ENCODE measurements around the gene LTBP4.
A peak's percentile ranks its signal among the peaks of the same experiment; 100 is the strongest.

The LTBP4 gene

GRCh38 chr19:40576585-40577451 is 24.4 kb upstream of the LTBP4 start, which contains the start of gene SHKBP1:
Gene SHKBP1 (plus strand): TSS chr19:40576873. CDS start chr19:40576900, 27 bp downstream.
- Histone ChIP-seq H3K27ac (ENCODE audit: low read depth, low read length) (peak within 1 kb of the TSS; percentile 50; the same call in 1 of the 2 replicates), H3K4me2 (ENCODE audit: low read length) (peak within 1 kb of the TSS; percentile 96), H3K9me2 (replicated peaks; ENCODE audit: control insufficient read depth, low read length) (no peaks in the 10 kb centered on the region), H4K20me1 (ENCODE audit: control insufficient read depth, insufficient read depth, low read depth, low read length) (no peaks in the 10 kb centered on the region), H3K79me2 (ENCODE audit: control insufficient read depth, low read length) (peaks cover 9% of the 10 kb centered on the region), H3F3A (ENCODE audit: control insufficient read depth, insufficient read depth) (no peaks in the 10 kb centered on the region), H3K9me3 (ENCODE audit: control insufficient read depth, insufficient read depth, low read length) (no peaks in the 10 kb centered on the region), H3K4me3 (ENCODE audit: low read length) (peak within 1 kb of the TSS; percentile 99), H3K36me3 (ENCODE audit: control insufficient read depth, low read length) (peaks cover 27% of the 10 kb centered on the region), H3K4me1 (ENCODE audit: control insufficient read depth, low read length) (peaks cover 24% of the 10 kb centered on the region), H3K27me3 (ENCODE audit: control insufficient read depth, low read length) (no peaks in the 10 kb centered on the region)
- TF ChIP-seq EZH2phosphoT487 (IDR thresholded peaks at IDR 0.05; ENCODE audit: borderline replicate concordance, low read length) (no peak), CTCF (IDR thresholded peaks at IDR 0.05; ENCODE audit: low read depth, low read length, poor library complexity, severe bottlenecking) (no peak)

GRCh38 chr19:40578442-40578908 is 22.7 kb upstream of the LTBP4 start:
- no peaks in the 10 kb centered on the region for H3K9me3 ChIP-seq (ENCODE audit: control insufficient read depth, insufficient read depth, low read length)
- no peaks in the 10 kb centered on the region for H4K20me1 ChIP-seq (ENCODE audit: control insufficient read depth, insufficient read depth, low read depth, low read length)
- H3K79me2 ChIP-seq (ENCODE audit: control insufficient read depth, low read length) = peaks cover 9% of the 10 kb centered on the region
- no peak for TF ChIP-seq EZH2phosphoT487 (IDR thresholded peaks at IDR 0.05; ENCODE audit: borderline replicate concordance, low read length)
- no peak for TF ChIP-seq CTCF (IDR thresholded peaks at IDR 0.05; ENCODE audit: low read depth, low read length, poor library complexity, severe bottlenecking)
- H3K36me3 ChIP-seq (ENCODE audit: control insufficient read depth, low read length) = peaks cover 33% of the 10 kb centered on the region
- no peaks in the 10 kb centered on the region for H3F3A ChIP-seq (ENCODE audit: control insufficient read depth, insufficient read depth)
- H3K9me2 ChIP-seq (replicated peaks; ENCODE audit: control insufficient read depth, low read length) = no peaks in the 10 kb centered on the region
- H3K4me2 ChIP-seq (ENCODE audit: low read length) = peak overlapping the region; percentile 96; the same call in 1 of the 2 replicates
- no peak overlapping the region for H3K4me3 ChIP-seq (ENCODE audit: low read length)
- no peak overlapping the region for H3K27ac ChIP-seq (ENCODE audit: low read depth, low read length)
- H3K4me1 ChIP-seq (ENCODE audit: control insufficient read depth, low read length) = peaks cover 24% of the 10 kb centered on the region
- no peaks in the 10 kb centered on the region for H3K27me3 ChIP-seq (ENCODE audit: control insufficient read depth, low read length)

GRCh38 chr19:40580619-40581018 is 20.6 kb upstream of the LTBP4 start:
- Histone ChIP-seq H3K4me1 (ENCODE audit: control insufficient read depth, low read length) (peaks cover 24% of the 10 kb centered on the region), H3K9me3 (ENCODE audit: control insufficient read depth, insufficient read depth, low read length) (no peaks in the 10 kb centered on the region), H4K20me1 (ENCODE audit: control insufficient read depth, insufficient read depth, low read depth, low read length) (no peaks in the 10 kb centered on the region), H3K79me2 (ENCODE audit: control insufficient read depth, low read length) (peaks cover 9% of the 10 kb centered on the region), H3K27me3 (ENCODE audit: control insufficient read depth, low read length) (no peaks in the 10 kb centered on the region), H3K4me2 (ENCODE audit: low read length) (no peak overlapping the region), H3K27ac (ENCODE audit: low read depth, low read length) (no peak overlapping the region), H3K4me3 (ENCODE audit: low read length) (no peak overlapping the region), H3K9me2 (replicated peaks; ENCODE audit: control insufficient read depth, low read length) (no peaks in the 10 kb centered on the region), H3K36me3 (ENCODE audit: control insufficient read depth, low read length) (peaks cover 37% of the 10 kb centered on the region), H3F3A (ENCODE audit: control insufficient read depth, insufficient read depth) (no peaks in the 10 kb centered on the region)
- TF ChIP-seq EZH2phosphoT487 (IDR thresholded peaks at IDR 0.05; ENCODE audit: borderline replicate concordance, low read length) (no peak), CTCF (IDR thresholded peaks at IDR 0.05; ENCODE audit: low read depth, low read length, poor library complexity, severe bottlenecking) (no peak)
